ENCODE results near the gene ANGPTL4. TPM values are rescaled to one million over a fixed set of nuclear protein-coding genes. Genes with fewer than 3 reads are reported as not detected.

ANGPTL4 gene
- total and polyA plus RNA-seq, 2 of the 13 experiments (the other 11 are each of a cell fraction or from before 2014, with no cell fraction given): 0.80 to 21.7 TPM

DNA sequence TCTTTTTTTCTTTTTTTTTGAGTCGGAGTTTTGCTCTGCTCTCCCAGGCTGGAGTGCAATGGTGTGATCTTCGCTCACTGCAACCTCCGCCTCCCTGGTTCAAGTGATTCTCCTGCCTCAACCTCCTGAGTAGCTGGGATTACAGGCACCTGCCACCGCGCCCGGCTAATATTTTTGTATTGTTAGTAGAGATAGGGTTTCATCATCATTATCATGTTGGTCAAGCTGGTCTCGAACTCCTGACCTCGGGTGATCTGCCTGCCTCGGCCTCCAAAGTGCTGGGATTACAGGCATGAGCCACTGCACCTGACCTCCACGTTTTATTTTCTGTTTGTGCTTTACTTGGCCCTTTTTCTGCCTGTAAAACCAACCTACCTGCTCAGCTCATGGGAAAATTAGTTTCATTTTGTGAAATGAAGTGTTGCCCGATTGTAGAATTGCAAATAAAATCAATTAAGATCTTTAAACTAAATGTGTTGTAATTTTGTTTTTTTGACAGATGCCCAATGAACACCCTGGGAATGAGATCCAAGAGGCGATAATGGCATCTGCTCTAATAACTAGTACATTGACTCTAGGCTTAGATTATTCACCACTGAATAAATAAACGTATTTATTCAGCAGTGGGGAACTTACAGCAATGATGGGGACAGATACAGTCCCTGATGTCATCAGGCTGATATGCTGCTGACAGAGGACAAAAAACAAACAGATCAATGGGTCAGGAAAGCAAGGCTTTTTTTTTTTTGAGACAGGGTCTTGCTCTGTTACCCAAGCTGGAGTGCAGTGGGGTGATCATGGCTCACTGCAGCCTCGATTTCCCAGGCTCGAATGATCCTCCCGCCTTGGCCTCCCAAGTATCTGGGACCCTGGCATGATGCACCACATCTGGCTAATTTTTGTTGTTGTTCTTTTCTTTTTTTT lies 24.0 kb downstream of the ANGPTL4 start (continued):
- TF ChIP-seq, protein P1, sequence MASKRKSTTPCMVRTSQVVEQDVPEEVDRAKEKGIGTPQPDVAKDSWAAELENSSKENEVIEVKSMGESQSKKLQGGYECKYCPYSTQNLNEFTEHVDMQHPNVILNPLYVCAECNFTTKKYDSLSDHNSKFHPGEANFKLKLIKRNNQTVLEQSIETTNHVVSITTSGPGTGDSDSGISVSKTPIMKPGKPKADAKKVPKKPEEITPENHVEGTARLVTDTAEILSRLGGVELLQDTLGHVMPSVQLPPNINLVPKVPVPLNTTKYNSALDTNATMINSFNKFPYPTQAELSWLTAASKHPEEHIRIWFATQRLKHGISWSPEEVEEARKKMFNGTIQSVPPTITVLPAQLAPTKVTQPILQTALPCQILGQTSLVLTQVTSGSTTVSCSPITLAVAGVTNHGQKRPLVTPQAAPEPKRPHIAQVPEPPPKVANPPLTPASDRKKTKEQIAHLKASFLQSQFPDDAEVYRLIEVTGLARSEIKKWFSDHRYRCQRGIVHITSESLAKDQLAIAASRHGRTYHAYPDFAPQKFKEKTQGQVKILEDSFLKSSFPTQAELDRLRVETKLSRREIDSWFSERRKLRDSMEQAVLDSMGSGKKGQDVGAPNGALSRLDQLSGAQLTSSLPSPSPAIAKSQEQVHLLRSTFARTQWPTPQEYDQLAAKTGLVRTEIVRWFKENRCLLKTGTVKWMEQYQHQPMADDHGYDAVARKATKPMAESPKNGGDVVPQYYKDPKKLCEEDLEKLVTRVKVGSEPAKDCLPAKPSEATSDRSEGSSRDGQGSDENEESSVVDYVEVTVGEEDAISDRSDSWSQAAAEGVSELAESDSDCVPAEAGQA (IDR thresholded peaks at IDR 0.05; ENCODE audit: low read depth): peak; percentile 53; the same call in 1 of the 2 replicates
- TF ChIP-seq, protein P1 (CRISPR knock-in tag; IDR thresholded peaks at IDR 0.05; ENCODE audit: borderline replicate concordance): no peak
- TF ChIP-seq, protein P2, sequence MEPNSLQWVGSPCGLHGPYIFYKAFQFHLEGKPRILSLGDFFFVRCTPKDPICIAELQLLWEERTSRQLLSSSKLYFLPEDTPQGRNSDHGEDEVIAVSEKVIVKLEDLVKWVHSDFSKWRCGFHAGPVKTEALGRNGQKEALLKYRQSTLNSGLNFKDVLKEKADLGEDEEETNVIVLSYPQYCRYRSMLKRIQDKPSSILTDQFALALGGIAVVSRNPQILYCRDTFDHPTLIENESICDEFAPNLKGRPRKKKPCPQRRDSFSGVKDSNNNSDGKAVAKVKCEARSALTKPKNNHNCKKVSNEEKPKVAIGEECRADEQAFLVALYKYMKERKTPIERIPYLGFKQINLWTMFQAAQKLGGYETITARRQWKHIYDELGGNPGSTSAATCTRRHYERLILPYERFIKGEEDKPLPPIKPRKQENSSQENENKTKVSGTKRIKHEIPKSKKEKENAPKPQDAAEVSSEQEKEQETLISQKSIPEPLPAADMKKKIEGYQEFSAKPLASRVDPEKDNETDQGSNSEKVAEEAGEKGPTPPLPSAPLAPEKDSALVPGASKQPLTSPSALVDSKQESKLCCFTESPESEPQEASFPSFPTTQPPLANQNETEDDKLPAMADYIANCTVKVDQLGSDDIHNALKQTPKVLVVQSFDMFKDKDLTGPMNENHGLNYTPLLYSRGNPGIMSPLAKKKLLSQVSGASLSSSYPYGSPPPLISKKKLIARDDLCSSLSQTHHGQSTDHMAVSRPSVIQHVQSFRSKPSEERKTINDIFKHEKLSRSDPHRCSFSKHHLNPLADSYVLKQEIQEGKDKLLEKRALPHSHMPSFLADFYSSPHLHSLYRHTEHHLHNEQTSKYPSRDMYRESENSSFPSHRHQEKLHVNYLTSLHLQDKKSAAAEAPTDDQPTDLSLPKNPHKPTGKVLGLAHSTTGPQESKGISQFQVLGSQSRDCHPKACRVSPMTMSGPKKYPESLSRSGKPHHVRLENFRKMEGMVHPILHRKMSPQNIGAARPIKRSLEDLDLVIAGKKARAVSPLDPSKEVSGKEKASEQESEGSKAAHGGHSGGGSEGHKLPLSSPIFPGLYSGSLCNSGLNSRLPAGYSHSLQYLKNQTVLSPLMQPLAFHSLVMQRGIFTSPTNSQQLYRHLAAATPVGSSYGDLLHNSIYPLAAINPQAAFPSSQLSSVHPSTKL (CRISPR knock-in tag; IDR thresholded peaks at IDR 0.05): peak; percentile 88
- peak; percentile 91 for TF ChIP-seq CREM (IDR thresholded peaks at IDR 0.05)
- TF ChIP-seq CREM (CRISPR knock-in tag; IDR thresholded peaks at IDR 0.05): no peak
- TF ChIP-seq, protein P3, sequence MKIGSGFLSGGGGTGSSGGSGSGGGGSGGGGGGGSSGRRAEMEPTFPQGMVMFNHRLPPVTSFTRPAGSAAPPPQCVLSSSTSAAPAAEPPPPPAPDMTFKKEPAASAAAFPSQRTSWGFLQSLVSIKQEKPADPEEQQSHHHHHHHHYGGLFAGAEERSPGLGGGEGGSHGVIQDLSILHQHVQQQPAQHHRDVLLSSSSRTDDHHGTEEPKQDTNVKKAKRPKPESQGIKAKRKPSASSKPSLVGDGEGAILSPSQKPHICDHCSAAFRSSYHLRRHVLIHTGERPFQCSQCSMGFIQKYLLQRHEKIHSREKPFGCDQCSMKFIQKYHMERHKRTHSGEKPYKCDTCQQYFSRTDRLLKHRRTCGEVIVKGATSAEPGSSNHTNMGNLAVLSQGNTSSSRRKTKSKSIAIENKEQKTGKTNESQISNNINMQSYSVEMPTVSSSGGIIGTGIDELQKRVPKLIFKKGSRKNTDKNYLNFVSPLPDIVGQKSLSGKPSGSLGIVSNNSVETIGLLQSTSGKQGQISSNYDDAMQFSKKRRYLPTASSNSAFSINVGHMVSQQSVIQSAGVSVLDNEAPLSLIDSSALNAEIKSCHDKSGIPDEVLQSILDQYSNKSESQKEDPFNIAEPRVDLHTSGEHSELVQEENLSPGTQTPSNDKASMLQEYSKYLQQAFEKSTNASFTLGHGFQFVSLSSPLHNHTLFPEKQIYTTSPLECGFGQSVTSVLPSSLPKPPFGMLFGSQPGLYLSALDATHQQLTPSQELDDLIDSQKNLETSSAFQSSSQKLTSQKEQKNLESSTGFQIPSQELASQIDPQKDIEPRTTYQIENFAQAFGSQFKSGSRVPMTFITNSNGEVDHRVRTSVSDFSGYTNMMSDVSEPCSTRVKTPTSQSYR (CRISPR knock-in tag; IDR thresholded peaks at IDR 0.05; ENCODE audit: borderline replicate concordance): 0 out of 2 replicates have a peak, but pooled peaks have one; percentile 25
- no peak for TF ChIP-seq SALL2 (CRISPR knock-in tag; IDR thresholded peaks at IDR 0.05)
- peak; percentile 92 for TF ChIP-seq MIXL1 (CRISPR knock-in tag; IDR thresholded peaks at IDR 0.05)
- TF ChIP-seq, protein P4, sequence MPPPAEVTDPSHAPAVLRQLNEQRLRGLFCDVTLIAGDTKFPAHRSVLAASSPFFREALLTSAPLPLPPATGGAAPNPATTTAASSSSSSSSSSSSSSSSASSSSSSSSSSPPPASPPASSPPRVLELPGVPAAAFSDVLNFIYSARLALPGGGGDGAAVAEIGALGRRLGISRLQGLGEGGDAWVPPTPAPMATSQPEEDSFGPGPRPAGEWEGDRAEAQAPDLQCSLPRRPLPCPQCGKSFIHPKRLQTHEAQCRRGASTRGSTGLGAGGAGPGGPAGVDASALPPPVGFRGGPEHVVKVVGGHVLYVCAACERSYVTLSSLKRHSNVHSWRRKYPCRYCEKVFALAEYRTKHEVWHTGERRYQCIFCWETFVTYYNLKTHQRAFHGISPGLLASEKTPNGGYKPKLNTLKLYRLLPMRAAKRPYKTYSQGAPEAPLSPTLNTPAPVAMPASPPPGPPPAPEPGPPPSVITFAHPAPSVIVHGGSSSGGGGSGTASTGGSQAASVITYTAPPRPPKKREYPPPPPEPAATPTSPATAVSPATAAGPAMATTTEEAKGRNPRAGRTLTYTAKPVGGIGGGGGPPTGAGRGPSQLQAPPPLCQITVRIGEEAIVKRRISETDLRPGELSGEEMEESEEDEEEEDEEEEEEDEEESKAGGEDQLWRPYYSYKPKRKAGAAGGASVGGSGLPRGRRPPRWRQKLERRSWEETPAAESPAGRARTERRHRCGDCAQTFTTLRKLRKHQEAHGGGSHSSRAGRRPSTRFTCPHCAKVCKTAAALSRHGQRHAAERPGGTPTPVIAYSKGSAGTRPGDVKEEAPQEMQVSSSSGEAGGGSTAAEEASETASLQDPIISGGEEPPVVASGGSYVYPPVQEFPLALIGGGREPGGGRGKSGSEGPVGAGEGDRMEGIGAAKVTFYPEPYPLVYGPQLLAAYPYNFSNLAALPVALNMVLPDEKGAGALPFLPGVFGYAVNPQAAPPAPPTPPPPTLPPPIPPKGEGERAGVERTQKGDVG (CRISPR knock-in tag; IDR thresholded peaks at IDR 0.05; ENCODE audit: borderline replicate concordance): no peak
- no peak for TF ChIP-seq SOX6 (IDR thresholded peaks at IDR 0.05)
- TF ChIP-seq SOX6 (CRISPR knock-in tag; IDR thresholded peaks at IDR 0.05): peak; percentile 95
